HG03196 (cell line): Measurements from ENCODE around the gene ADI1.
"Not testable (repeated sequence)": the region's sequence is repeated elsewhere in the genome, so short reads cannot be mapped to it uniquely, and the experiment has no call there.

Source experiments
- ATAC-seq: cut with Tn5 transposase; IDR thresholded peaks from one replicate; pipeline ENCODE4 v1.9.1; 2021; ENCODE audit not compliant: unreplicated experiment

The ADI1 gene

GRCh38 chr2:3450385-3451010 lies 68.8 kb downstream of the ADI1 start:
- ATAC-seq = no peak

- ATAC-seq = no peak
These were observed 69.4 kb downstream of the ADI1 start for GRCh38 chr2:3449936-3450335.

- no peak for ATAC-seq
These were observed 70.2 kb downstream of the ADI1 start for GRCh38 chr2:3449086-3449485.

GRCh38 chr2:3448441-3448911 lies 70.9 kb downstream of the ADI1 start:
- not testable (repeated sequence) for ATAC-seq

GRCh38 chr2:3447789-3448317 lies 71.5 kb downstream of the ADI1 start:
- no peak for ATAC-seq
